PC-9 (cell line): ENCODE results near the gene CCR6. TPM values are rescaled to one million over a fixed set of nuclear protein-coding genes. Genes with fewer than 3 reads are reported as not detected.

ENCODE experiments used
- BruUV-seq: library from RNA; stranded (reverse); fragments of 400-500 nt; replicated peaks from 2 replicates; lab custom pipeline; 2021; lab: Mats Ljungman, UMichigan
- CTCF ChIA-PET: fragments of 300-600 bp; sonication (Branson Sonifier 250); formaldehyde crosslinking; loops from one replicate; lab custom pipeline; 2022; ENCODE audit warnings: antibody characterized with exemption; lab: Charles Lee
- POLR2A ChIA-PET: fragments of 300-600 bp; sonication (Branson Sonifier 250); formaldehyde crosslinking; loops from one replicate; lab custom pipeline; 2022; ENCODE audit warnings: antibody characterized with exemption; ENCODE audit not compliant: unreplicated experiment; lab: Charles Lee
- DNase-seq, 2 experiments: peaks; one replicate each; pipeline versions ENCODE4 v3.0.0 to v3.0.0-alpha.2; 2015 to 2022; ENCODE audit warnings: mixed read lengths in 1 of 2
- H2AFZ ChIP-seq: fragments of 200-600 bp; sonication (generic); 2 replicates; pipeline ENCODE4 v1.8.1; 2017; ENCODE audit warnings: antibody characterized with exemption
- H3F3A ChIP-seq: fragments of 200-600 bp; sonication (generic); 2 replicates; pipeline ENCODE4 v1.8.1; 2017; ENCODE audit warnings: antibody characterized with exemption, mild to moderate bottlenecking, low read depth; ENCODE audit not compliant: insufficient read depth
- H3K27ac ChIP-seq: fragments of 200-600 bp; sonication (generic); 2 replicates; pipeline ENCODE4 v1.6.1; 2016; ENCODE audit warnings: mixed run types
- H3K27me3 ChIP-seq: fragments of 200-600 bp; sonication (generic); 2 replicates; pipeline ENCODE4 v1.6.1; 2016; ENCODE audit warnings: low read depth, mixed run types; ENCODE audit not compliant: insufficient read depth
- H3K36me3 ChIP-seq: fragments of 200-600 bp; sonication (generic); 2 replicates; pipeline ENCODE4 v1.6.1; 2016; ENCODE audit warnings: low read depth, mixed run types
- H3K4me1 ChIP-seq: fragments of 200-600 bp; sonication (generic); replicated peaks from 2 replicates; pipeline ENCODE4 v1.6.1; 2016; ENCODE audit warnings: mixed run types; ENCODE audit not compliant: insufficient read depth
- H3K4me2 ChIP-seq: fragments of 200-600 bp; sonication (generic); 2 replicates; pipeline ENCODE4 v1.6.1; 2017; ENCODE audit warnings: mixed run types
- H3K4me3 ChIP-seq: fragments of 200-600 bp; sonication (generic); 2 replicates; pipeline ENCODE4 v1.6.1; 2016; ENCODE audit warnings: mixed run types
- H3K79me2 ChIP-seq: fragments of 200-600 bp; sonication (generic); 2 replicates; pipeline ENCODE4 v1.6.1; 2017; ENCODE audit warnings: low read depth, mixed run types
- H3K9me2 ChIP-seq: fragments of 200-600 bp; sonication (generic); 2 replicates; pipeline ENCODE4 v1.8.1; 2017; ENCODE audit warnings: mild to moderate bottlenecking; ENCODE audit not compliant: insufficient read depth
- H3K9me3 ChIP-seq: fragments of 200-600 bp; sonication (generic); 2 replicates; pipeline ENCODE4 v1.8.1; 2016; ENCODE audit warnings: low read depth; ENCODE audit not compliant: insufficient read depth
- H4K20me1 ChIP-seq: fragments of 200-600 bp; sonication (generic); 2 replicates; pipeline ENCODE4 v1.8.1; 2017; ENCODE audit not compliant: insufficient read depth
- EZH2 ChIP-seq: fragments of 200-600 bp; sonication (generic); IDR thresholded peaks from 2 replicates; pipeline ENCODE4 v1.8.0; 2017; ENCODE audit warnings: antibody characterized with exemption, low read depth
- intact Hi-C: fragments of 100-400 bp; cut with micrococcal nuclease; formaldehyde crosslinking; loops from one replicate; pipeline ENCODE4 v1.10.0; 2022; ENCODE audit not compliant: unreplicated experiment
- total RNA-seq: library from RNA; stranded (reverse); gene quantifications from 2 replicates; pipeline ENCODE4 v1.2.3, GENCODE V29; 2021
- TF ChIP-seq, protein P1 (sequence below): fragments of 200-600 bp; sonication (generic); conservative IDR thresholded peaks from 2 replicates; pipeline ENCODE4 v1.6.1; 2017; ENCODE audit warnings: mixed run types, antibody characterized with exemption, mild to moderate bottlenecking, moderate library complexity

CCR6 gene
- total RNA-seq, 1 experiment from 2014 or later = not detected

DNA sequence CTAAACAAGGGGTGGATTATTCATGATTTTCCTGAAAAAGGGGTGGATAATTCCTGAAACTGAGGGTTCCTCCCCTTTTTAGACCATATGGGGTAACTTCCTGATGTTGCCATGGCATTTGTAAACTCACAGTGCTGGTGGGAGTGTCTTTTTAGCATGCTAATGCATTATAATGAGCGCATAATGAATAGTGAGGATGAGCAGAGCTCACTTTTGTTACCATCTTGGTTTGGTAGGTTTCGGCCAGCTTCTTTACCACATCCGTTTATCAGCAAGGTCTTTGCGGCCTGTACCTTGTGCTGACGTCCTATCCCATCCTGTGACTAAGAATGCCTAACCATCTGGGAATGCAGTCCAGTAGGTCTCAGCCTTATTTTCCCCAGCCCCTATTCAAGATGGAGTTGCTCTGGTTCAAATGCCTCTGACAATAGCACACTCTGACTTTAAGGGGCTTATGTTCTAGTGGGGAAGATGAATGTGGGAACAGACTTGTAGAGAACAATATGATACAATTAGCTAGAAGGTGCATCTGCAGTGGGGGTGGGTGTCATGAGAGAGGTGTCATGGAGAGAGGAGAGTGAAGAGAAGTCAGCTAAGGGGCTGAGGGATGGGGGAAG, 39.1 kb downstream of the CCR6 start:
- CTCF ChIA-PET = no interaction called here
- Histone ChIP-seq H3F3A (no peaks in the 10 kb centered on the region), H3K27me3 (peaks cover 98% of the 10 kb centered on the region), H2AFZ (no peak overlapping the region), H3K36me3 (no peaks in the 10 kb centered on the region), H3K9me3 (no peaks in the 10 kb centered on the region), H4K20me1 (no peaks in the 10 kb centered on the region), H3K9me2 (no peaks in the 10 kb centered on the region), H3K4me1 (no peaks in the 10 kb centered on the region), H3K4me2 (no peak overlapping the region), H3K79me2 (no peaks in the 10 kb centered on the region), H3K27ac (no peak overlapping the region), H3K4me3 (no peak overlapping the region)
- DNase-seq = no peak
- POLR2A ChIA-PET = no interaction called here
- BruUV-seq = no TSS peak
- intact Hi-C loops = no loop called here
- TF ChIP-seq, protein P1, sequence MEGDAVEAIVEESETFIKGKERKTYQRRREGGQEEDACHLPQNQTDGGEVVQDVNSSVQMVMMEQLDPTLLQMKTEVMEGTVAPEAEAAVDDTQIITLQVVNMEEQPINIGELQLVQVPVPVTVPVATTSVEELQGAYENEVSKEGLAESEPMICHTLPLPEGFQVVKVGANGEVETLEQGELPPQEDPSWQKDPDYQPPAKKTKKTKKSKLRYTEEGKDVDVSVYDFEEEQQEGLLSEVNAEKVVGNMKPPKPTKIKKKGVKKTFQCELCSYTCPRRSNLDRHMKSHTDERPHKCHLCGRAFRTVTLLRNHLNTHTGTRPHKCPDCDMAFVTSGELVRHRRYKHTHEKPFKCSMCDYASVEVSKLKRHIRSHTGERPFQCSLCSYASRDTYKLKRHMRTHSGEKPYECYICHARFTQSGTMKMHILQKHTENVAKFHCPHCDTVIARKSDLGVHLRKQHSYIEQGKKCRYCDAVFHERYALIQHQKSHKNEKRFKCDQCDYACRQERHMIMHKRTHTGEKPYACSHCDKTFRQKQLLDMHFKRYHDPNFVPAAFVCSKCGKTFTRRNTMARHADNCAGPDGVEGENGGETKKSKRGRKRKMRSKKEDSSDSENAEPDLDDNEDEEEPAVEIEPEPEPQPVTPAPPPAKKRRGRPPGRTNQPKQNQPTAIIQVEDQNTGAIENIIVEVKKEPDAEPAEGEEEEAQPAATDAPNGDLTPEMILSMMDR = no peak
- TF ChIP-seq EZH2 = no peak

DNA sequence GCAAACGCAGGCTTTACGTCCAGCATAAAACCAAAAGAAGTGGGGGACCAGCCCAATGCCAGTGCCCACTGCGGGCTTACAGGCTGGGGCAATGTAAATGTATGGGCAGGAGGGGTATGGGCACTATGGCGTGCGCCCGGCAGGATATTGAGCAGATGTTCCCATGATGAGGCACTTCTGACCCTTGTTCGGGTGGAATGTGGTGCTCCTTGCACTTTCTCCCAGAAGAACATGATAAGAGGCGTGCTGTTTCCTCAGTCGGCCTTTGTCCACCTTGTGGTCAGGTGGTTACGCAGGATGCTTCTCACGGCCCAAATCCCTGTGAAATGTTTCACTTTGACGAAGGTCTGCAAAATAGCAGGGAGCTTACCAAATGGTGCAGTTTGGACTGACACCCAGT, 39.7 kb downstream of the CCR6 start:
- H3K36me3 ChIP-seq = no peaks in the 10 kb centered on the region
- peaks cover 97% of the 10 kb centered on the region for H3K27me3 ChIP-seq
- H3K27ac ChIP-seq = no peak overlapping the region
- H4K20me1 ChIP-seq = no peaks in the 10 kb centered on the region
- H3K9me3 ChIP-seq = no peaks in the 10 kb centered on the region
- H3F3A ChIP-seq = no peaks in the 10 kb centered on the region
- H3K4me3 ChIP-seq = no peak overlapping the region
- no peak for DNase-seq
- ChIA-PET POLR2A (no interaction called here), CTCF (no interaction called here)
- H2AFZ ChIP-seq = no peak overlapping the region
- no peaks in the 10 kb centered on the region for H3K9me2 ChIP-seq
- intact Hi-C loops = no loop called here
- H3K4me1 ChIP-seq = no peaks in the 10 kb centered on the region
- no peaks in the 10 kb centered on the region for H3K79me2 ChIP-seq
- BruUV-seq = no TSS peak
- no peak overlapping the region for H3K4me2 ChIP-seq
- TF ChIP-seq EZH2 = no peak
- TF ChIP-seq, protein P1 = no peak

DNA sequence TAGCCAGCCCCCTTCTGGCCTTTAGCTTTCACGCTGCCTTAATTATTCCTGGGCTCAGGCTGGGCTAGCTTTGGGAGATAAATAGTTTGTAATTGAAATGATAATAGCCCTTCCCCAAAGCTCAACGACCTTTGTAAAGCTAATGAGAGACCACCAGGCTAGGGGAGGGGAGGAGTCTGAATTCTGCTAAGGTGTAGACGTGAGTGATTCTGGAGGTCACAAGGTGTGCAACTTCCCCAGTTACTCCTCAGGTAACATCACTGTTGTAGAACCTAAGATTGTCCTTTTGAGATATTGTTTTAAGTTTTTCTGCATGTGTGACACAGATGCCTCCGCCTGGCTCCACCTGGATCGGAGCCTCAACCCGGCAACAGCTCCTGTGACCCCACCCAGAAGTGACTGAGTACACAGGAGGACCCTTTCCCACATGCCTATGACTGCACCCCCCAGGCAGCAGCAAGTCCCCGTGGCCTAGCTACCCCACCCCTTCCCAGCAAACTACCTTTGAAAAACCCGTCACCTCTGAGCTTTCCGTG, 40.6 kb downstream of the CCR6 start:
- Histone ChIP-seq H3K9me3 (no peaks in the 10 kb centered on the region), H3F3A (no peaks in the 10 kb centered on the region), H3K27ac (no peak overlapping the region), H4K20me1 (no peaks in the 10 kb centered on the region), H3K4me2 (no peak overlapping the region), H3K4me1 (no peaks in the 10 kb centered on the region), H3K36me3 (no peaks in the 10 kb centered on the region), H3K79me2 (no peaks in the 10 kb centered on the region), H3K9me2 (no peaks in the 10 kb centered on the region), H3K4me3 (no peak overlapping the region), H3K27me3 (peaks cover 87% of the 10 kb centered on the region), H2AFZ (no peak overlapping the region)
- intact Hi-C loops = no loop called here
- ChIA-PET CTCF (no interaction called here), POLR2A (no interaction called here)
- DNase-seq = no peak
- no TSS peak for BruUV-seq
- TF ChIP-seq EZH2 = no peak
- TF ChIP-seq, protein P1 = no peak
